ENCODE results near the gene ITPRID1.

- TF ChIP-seq CTCF (IDR thresholded peaks at IDR 0.05; ENCODE audit: low read depth, low read length, poor library complexity, severe bottlenecking), result no peak
- no peak for TF ChIP-seq EZH2phosphoT487 (IDR thresholded peaks at IDR 0.05; ENCODE audit: borderline replicate concordance, low read length)
These were observed 50.1 kb downstream of the ITPRID1 start for GRCh38 chr7:31563951-31564350.
